ENCODE results near the gene MLLT1. TPM values are rescaled to one million over a fixed set of nuclear protein-coding genes. Genes with fewer than 3 reads are reported as not detected.

The MLLT1 gene
- total and polyA plus RNA-seq, 4 donors, result 2.1 to 15.6 (median 7.3) TPM

DNA sequence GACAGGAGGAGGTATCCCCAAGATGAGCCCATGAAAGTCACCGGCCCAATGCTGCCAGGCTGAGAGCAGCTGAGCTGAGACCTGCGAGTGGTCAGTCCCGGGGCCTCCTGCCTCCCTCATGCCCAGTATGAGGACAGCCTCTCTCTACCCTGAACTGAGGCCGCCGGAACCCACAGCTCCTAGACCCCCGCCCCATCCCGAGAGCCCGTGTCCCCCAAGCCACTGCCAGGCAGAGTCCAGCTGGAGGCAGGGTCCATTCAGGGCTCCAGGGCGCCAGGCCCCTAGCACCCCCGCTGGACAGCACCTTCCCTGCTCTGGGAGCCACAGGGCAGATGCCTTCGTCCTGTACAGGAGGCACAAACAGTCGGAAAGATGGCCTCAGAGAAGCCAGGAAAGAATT is 38.7 kb downstream of the MLLT1 start:
- Histone ChIP-seq H3K36me3 (ENCODE audit: control insufficient read depth in 4 of 4, insufficient read depth in 3 of 4, low read depth in 1 of 4, low read length in 3 of 4) (peaks cover 0 to 3% (median 1%) of the 10 kb centered on the region in 4 donors), H3K9me3 (ENCODE audit: control insufficient read depth in 4 of 4, low read length in 3 of 4) (no peaks in the 10 kb centered on the region), H3K4me3 (ENCODE audit: low read depth in 1 of 3, low read length in 3 of 3) (no peak overlapping the region), H3K27ac (ENCODE audit: low read depth in 1 of 2, low read length in 2 of 2) (no peak overlapping the region), H3K27me3 (ENCODE audit: control insufficient read depth in 4 of 4, insufficient read depth in 4 of 4, low read length in 3 of 4) (no peaks in the 10 kb centered on the region), H3K9ac (ENCODE audit: low read depth in 1 of 2, low read length in 2 of 2) (no peak overlapping the region), H3K4me1 (ENCODE audit: control insufficient read depth in 4 of 4, insufficient read depth in 4 of 4, low read length in 3 of 4) (peaks cover 6 to 35% (median 17%) of the 10 kb centered on the region in 4 donors)
- TF ChIP-seq SP1 (IDR thresholded peaks at IDR 0.05) (no peak), EGR1 (IDR thresholded peaks at IDR 0.05; ENCODE audit: low read depth in 2 of 2) (no peak)
- TF ChIP-seq, protein P1, sequence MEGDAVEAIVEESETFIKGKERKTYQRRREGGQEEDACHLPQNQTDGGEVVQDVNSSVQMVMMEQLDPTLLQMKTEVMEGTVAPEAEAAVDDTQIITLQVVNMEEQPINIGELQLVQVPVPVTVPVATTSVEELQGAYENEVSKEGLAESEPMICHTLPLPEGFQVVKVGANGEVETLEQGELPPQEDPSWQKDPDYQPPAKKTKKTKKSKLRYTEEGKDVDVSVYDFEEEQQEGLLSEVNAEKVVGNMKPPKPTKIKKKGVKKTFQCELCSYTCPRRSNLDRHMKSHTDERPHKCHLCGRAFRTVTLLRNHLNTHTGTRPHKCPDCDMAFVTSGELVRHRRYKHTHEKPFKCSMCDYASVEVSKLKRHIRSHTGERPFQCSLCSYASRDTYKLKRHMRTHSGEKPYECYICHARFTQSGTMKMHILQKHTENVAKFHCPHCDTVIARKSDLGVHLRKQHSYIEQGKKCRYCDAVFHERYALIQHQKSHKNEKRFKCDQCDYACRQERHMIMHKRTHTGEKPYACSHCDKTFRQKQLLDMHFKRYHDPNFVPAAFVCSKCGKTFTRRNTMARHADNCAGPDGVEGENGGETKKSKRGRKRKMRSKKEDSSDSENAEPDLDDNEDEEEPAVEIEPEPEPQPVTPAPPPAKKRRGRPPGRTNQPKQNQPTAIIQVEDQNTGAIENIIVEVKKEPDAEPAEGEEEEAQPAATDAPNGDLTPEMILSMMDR (IDR thresholded peaks at IDR 0.05; ENCODE audit: low read depth, low read length, missing input control), result no peak
- no peak for DNase-seq (ENCODE audit: low spot score)
- 91% methylated on average over 12 of the region's 12 CpGs for WGBS

DNA sequence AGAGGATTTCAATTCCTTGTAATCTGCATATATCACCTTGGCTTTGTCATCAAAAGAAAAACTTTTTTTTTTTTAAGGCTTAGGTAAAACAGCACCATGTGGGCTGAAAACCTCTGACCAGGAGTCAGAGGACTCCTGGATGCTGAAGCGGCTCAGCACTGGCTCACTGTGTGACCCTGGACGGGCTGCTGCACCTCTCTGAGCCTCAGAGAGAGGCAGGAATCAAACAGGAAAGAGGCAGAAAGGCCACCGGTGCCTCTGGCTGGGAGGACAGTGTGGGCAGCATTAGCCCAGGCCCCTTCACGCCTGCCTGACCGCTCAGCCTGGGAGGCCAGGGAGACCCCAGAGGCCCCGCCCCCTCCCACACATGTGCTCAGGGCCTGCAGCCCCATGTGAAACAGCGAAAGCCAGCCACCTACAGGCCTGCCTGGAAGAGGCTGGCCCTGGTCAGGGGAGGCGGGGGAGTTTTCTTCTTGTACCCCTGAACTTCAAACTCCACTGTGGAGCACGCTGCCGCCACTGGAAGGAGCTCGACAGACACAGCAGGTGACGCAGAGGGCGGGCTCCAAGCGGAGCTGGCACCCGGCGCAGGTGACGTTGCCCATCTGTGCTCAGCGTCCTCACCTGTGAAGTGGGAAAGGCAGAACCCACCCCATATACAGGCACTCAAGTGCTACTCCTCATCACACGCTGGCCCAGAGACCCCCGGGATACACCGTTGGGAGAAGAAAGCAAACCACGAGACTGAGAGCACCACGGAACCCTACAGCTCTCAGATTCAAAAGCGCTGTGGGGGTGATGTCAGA is 39.7 kb downstream of the MLLT1 start:
- no peak for DNase-seq (ENCODE audit: low spot score)
- WGBS, result 97% methylated on average over 24 of the region's 24 CpGs
- Histone ChIP-seq H3K9me3 (ENCODE audit: control insufficient read depth in 4 of 4, low read length in 3 of 4) (no peaks in the 10 kb centered on the region), H3K27me3 (ENCODE audit: control insufficient read depth in 4 of 4, insufficient read depth in 4 of 4, low read length in 3 of 4) (no peaks in the 10 kb centered on the region), H3K4me3 (ENCODE audit: low read depth in 1 of 3, low read length in 3 of 3) (no peak overlapping the region), H3K36me3 (ENCODE audit: control insufficient read depth in 4 of 4, insufficient read depth in 3 of 4, low read depth in 1 of 4, low read length in 3 of 4) (peaks cover 0 to 3% (median under 1%) of the 10 kb centered on the region in 4 donors), H3K9ac (ENCODE audit: low read depth in 1 of 2, low read length in 2 of 2) (no peak overlapping the region), H3K27ac (ENCODE audit: low read depth in 1 of 2, low read length in 2 of 2) (no peak overlapping the region), H3K4me1 (ENCODE audit: control insufficient read depth in 4 of 4, insufficient read depth in 4 of 4, low read length in 3 of 4) (peaks cover 9 to 43% (median 20%) of the 10 kb centered on the region in 4 donors)
- TF ChIP-seq HNF4A (conservative IDR thresholded peaks at IDR 0.05) (no peak), RXRA (IDR thresholded peaks at IDR 0.05) (no peak), FOXA2 (IDR thresholded peaks at IDR 0.05) (no peak), EGR1 (IDR thresholded peaks at IDR 0.05; ENCODE audit: low read depth in 2 of 2) (no peak), SP1 (IDR thresholded peaks at IDR 0.05) (no peak), RAD21 (IDR thresholded peaks at IDR 0.05) (no peak), HNF4G (IDR thresholded peaks at IDR 0.05) (no peak), FOXA1 (IDR thresholded peaks at IDR 0.05) (no peak), YY1 (IDR thresholded peaks at IDR 0.05) (no peak), GABPA (IDR thresholded peaks at IDR 0.05 in 1 of 2, conservative IDR thresholded peaks at IDR 0.05 in 1 of 2) (no peak), JUND (IDR thresholded peaks at IDR 0.05) (no peak)
- TF ChIP-seq, protein P2, sequence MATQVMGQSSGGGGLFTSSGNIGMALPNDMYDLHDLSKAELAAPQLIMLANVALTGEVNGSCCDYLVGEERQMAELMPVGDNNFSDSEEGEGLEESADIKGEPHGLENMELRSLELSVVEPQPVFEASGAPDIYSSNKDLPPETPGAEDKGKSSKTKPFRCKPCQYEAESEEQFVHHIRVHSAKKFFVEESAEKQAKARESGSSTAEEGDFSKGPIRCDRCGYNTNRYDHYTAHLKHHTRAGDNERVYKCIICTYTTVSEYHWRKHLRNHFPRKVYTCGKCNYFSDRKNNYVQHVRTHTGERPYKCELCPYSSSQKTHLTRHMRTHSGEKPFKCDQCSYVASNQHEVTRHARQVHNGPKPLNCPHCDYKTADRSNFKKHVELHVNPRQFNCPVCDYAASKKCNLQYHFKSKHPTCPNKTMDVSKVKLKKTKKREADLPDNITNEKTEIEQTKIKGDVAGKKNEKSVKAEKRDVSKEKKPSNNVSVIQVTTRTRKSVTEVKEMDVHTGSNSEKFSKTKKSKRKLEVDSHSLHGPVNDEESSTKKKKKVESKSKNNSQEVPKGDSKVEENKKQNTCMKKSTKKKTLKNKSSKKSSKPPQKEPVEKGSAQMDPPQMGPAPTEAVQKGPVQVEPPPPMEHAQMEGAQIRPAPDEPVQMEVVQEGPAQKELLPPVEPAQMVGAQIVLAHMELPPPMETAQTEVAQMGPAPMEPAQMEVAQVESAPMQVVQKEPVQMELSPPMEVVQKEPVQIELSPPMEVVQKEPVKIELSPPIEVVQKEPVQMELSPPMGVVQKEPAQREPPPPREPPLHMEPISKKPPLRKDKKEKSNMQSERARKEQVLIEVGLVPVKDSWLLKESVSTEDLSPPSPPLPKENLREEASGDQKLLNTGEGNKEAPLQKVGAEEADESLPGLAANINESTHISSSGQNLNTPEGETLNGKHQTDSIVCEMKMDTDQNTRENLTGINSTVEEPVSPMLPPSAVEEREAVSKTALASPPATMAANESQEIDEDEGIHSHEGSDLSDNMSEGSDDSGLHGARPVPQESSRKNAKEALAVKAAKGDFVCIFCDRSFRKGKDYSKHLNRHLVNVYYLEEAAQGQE (IDR thresholded peaks at IDR 0.05), result no peak
- TF ChIP-seq, protein P1 (IDR thresholded peaks at IDR 0.05; ENCODE audit: low read depth, low read length, missing input control), result no peak
- TF ChIP-seq, protein P3, sequence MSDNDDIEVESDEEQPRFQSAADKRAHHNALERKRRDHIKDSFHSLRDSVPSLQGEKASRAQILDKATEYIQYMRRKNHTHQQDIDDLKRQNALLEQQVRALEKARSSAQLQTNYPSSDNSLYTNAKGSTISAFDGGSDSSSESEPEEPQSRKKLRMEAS (IDR thresholded peaks at IDR 0.05), result no peak
- TF ChIP-seq, protein P4, sequence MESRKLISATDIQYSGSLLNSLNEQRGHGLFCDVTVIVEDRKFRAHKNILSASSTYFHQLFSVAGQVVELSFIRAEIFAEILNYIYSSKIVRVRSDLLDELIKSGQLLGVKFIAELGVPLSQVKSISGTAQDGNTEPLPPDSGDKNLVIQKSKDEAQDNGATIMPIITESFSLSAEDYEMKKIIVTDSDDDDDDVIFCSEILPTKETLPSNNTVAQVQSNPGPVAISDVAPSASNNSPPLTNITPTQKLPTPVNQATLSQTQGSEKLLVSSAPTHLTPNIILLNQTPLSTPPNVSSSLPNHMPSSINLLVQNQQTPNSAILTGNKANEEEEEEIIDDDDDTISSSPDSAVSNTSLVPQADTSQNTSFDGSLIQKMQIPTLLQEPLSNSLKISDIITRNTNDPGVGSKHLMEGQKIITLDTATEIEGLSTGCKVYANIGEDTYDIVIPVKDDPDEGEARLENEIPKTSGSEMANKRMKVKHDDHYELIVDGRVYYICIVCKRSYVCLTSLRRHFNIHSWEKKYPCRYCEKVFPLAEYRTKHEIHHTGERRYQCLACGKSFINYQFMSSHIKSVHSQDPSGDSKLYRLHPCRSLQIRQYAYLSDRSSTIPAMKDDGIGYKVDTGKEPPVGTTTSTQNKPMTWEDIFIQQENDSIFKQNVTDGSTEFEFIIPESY (IDR thresholded peaks at IDR 0.05), result no peak
- TF ChIP-seq, protein P5, sequence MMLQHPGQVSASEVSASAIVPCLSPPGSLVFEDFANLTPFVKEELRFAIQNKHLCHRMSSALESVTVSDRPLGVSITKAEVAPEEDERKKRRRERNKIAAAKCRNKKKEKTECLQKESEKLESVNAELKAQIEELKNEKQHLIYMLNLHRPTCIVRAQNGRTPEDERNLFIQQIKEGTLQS (IDR thresholded peaks at IDR 0.05), result no peak
